DOHH2 (cell line): ENCODE measurements around the gene ODAD3.
"Not testable (repeated sequence)": the region's sequence is repeated elsewhere in the genome, so short reads cannot be mapped to it uniquely, and the experiment has no call there.

Experiments used
- H3F3A ChIP-seq: fragments of 200-600 bp; sonication (generic), shearing (Covaris generic); 2 replicates; pipeline ENCODE4 v1.6.0; 2016; ENCODE audit warnings: antibody characterized with exemption, mild to moderate bottlenecking; ENCODE audit not compliant: control insufficient read depth, insufficient read depth
- H3K27ac ChIP-seq: fragments of 200-600 bp; sonication (generic); 2 replicates; pipeline ENCODE4 v1.5.1; 2014; ENCODE audit warnings: low read depth, mild to moderate bottlenecking, low read length, moderate library complexity
- H3K27me3 ChIP-seq: fragments of 200-600 bp; sonication (generic); 2 replicates; pipeline ENCODE4 v1.6.1; 2014; ENCODE audit warnings: mild to moderate bottlenecking, low read length, mixed read lengths; ENCODE audit not compliant: control insufficient read depth
- H3K36me3 ChIP-seq: fragments of 200-600 bp; sonication (generic); 2 replicates; pipeline ENCODE4 v1.6.1; 2014; ENCODE audit warnings: mild to moderate bottlenecking, low read length, moderate library complexity, mixed read lengths; ENCODE audit not compliant: control insufficient read depth
- H3K4me1 ChIP-seq: fragments of 200-600 bp; sonication (generic); 2 replicates; pipeline ENCODE4 v1.6.1; 2014; ENCODE audit warnings: mild to moderate bottlenecking, low read length, mixed read lengths; ENCODE audit not compliant: control insufficient read depth
- H3K4me2 ChIP-seq: fragments of 200-600 bp; sonication (generic); 2 replicates; pipeline ENCODE4 v1.6.0; 2014; ENCODE audit warnings: mild to moderate bottlenecking, low read length, moderate library complexity
- H3K4me3 ChIP-seq: fragments of 200-600 bp; sonication (generic); 2 replicates; pipeline ENCODE4 v1.5.1; 2014; ENCODE audit warnings: mild to moderate bottlenecking, low read length, mixed read lengths
- H3K79me2 ChIP-seq: fragments of 200-600 bp; sonication (generic); 2 replicates; pipeline ENCODE4 v1.6.1; 2014; ENCODE audit warnings: mild to moderate bottlenecking, low read length, mixed read lengths; ENCODE audit not compliant: control insufficient read depth
- H3K9me2 ChIP-seq: fragments of 200-600 bp; sonication (generic); replicated peaks from 2 replicates; pipeline ENCODE4 v1.6.1; 2014; ENCODE audit warnings: mild to moderate bottlenecking, low read length, mixed read lengths; ENCODE audit not compliant: control insufficient read depth
- H3K9me3 ChIP-seq: fragments of 200-600 bp; sonication (generic); 2 replicates; pipeline ENCODE4 v1.6.1; 2014; ENCODE audit warnings: antibody characterized with exemption, low read length, mixed read lengths; ENCODE audit not compliant: control insufficient read depth, insufficient read depth
- H4K20me1 ChIP-seq: fragments of 200-600 bp; sonication (generic); 2 replicates; pipeline ENCODE4 v1.6.0; 2014; ENCODE audit warnings: low read depth, mild to moderate bottlenecking, antibody characterized with exemption, low read length, moderate library complexity; ENCODE audit not compliant: control insufficient read depth, insufficient read depth
- EZH2phosphoT487 ChIP-seq: fragments of 200-600 bp; sonication (generic); IDR thresholded peaks from 2 replicates; pipeline ENCODE4 v1.6.1; 2017; ENCODE audit warnings: borderline replicate concordance, mild to moderate bottlenecking, antibody characterized with exemption, low read length, moderate library complexity, mixed read lengths
- TF ChIP-seq, protein P1 (sequence below): fragments of 200-600 bp; sonication (generic); IDR thresholded peaks from one replicate; pipeline ENCODE4 v1.5.1; 2014; ENCODE audit warnings: antibody characterized with exemption, mild to moderate bottlenecking, low read depth, low read length; ENCODE audit not compliant: poor library complexity, severe bottlenecking

Gene ODAD3

GRCh38 chr19:11479090-11479897, 44.4 kb upstream of the ODAD3 start:
- H3K36me3 ChIP-seq, result no peaks in the 10 kb centered on the region
- H3K27me3 ChIP-seq, result peaks cover 3% of the 10 kb centered on the region
- H3K27ac ChIP-seq, result no peak overlapping the region
- H4K20me1 ChIP-seq, result no peaks in the 10 kb centered on the region
- H3K9me3 ChIP-seq, result no peaks in the 10 kb centered on the region
- H3F3A ChIP-seq, result no peaks in the 10 kb centered on the region
- no peak overlapping the region for H3K4me3 ChIP-seq
- TF ChIP-seq, protein P1, sequence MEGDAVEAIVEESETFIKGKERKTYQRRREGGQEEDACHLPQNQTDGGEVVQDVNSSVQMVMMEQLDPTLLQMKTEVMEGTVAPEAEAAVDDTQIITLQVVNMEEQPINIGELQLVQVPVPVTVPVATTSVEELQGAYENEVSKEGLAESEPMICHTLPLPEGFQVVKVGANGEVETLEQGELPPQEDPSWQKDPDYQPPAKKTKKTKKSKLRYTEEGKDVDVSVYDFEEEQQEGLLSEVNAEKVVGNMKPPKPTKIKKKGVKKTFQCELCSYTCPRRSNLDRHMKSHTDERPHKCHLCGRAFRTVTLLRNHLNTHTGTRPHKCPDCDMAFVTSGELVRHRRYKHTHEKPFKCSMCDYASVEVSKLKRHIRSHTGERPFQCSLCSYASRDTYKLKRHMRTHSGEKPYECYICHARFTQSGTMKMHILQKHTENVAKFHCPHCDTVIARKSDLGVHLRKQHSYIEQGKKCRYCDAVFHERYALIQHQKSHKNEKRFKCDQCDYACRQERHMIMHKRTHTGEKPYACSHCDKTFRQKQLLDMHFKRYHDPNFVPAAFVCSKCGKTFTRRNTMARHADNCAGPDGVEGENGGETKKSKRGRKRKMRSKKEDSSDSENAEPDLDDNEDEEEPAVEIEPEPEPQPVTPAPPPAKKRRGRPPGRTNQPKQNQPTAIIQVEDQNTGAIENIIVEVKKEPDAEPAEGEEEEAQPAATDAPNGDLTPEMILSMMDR, result no peak
- no peak for TF ChIP-seq EZH2phosphoT487
- no peaks in the 10 kb centered on the region for H3K9me2 ChIP-seq
- H3K4me1 ChIP-seq, result peaks cover 19% of the 10 kb centered on the region
- H3K79me2 ChIP-seq, result no peaks in the 10 kb centered on the region
- no peak overlapping the region for H3K4me2 ChIP-seq

DNA sequence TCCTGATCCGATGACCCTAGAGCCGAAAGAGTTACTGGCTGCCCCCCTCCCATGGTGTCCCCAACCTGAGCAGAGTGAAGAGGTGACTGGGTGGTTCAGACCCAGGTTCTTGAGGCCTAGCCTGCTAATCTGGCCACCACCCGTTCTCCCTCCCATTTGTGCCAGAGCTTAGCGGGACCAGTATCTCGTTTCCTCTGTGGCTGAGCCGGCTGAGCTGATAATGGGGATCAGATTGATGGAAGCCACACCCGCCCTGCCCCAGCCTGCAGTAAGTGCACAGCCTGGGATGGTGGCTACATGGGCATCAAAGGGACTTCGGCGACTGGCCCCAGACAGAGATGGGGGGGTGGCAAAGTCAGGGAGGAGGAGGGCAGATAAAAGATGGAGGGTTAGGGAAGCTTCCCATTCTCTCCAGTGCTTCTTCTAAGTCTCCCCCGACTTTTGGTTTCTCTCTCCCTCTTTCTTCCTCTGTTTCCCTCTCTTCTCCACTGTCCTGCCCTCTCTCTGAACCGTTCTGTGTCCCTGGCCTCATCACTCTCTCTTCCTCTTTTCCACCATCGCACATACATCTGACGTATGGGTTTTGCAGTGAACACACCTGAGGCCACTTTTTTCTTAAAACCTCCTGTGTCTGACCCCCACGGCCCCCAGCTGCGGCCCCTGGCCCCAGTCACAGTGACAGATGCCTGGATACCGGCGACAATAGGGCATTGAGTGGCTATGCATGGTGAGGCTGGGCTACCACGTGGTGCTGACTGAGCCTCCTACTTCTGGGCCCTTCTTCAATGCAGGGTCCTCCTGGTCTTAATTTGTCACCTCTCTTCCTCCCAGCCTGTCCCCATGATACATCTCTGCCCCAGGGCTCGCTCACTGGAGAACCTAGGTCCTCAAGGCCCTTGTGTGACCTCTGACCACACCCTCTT, 43.5 kb upstream of the ODAD3 start:
- Histone ChIP-seq H4K20me1 (no peaks in the 10 kb centered on the region), H3K27me3 (peaks cover 6% of the 10 kb centered on the region), H3F3A (peaks cover 4% of the 10 kb centered on the region; the same call in 1 of the 2 replicates), H3K4me2 (no peak overlapping the region), H3K9me3 (no peaks in the 10 kb centered on the region), H3K27ac (no peak overlapping the region), H3K79me2 (no peaks in the 10 kb centered on the region), H3K4me3 (no peak overlapping the region), H3K36me3 (no peaks in the 10 kb centered on the region), H3K4me1 (peaks cover 19% of the 10 kb centered on the region), H3K9me2 (no peaks in the 10 kb centered on the region)
- TF ChIP-seq, protein P1, result no peak
- no peak for TF ChIP-seq EZH2phosphoT487

- no peak overlapping the region for H3K4me3 ChIP-seq
- no peaks in the 10 kb centered on the region for H3K9me3 ChIP-seq
- peaks cover 5% of the 10 kb centered on the region; the same call in 1 of the 2 replicates for H3K4me1 ChIP-seq
- no peaks in the 10 kb centered on the region for H3K36me3 ChIP-seq
- H4K20me1 ChIP-seq, result no peaks in the 10 kb centered on the region
- no peak overlapping the region for H3K4me2 ChIP-seq
- peaks cover 10% of the 10 kb centered on the region for H3K27me3 ChIP-seq
- H3K9me2 ChIP-seq, result no peaks in the 10 kb centered on the region
- TF ChIP-seq, protein P1, result no peak
- H3K27ac ChIP-seq, result no peak overlapping the region
- H3K79me2 ChIP-seq, result no peaks in the 10 kb centered on the region
- H3F3A ChIP-seq, result peaks cover 4% of the 10 kb centered on the region; the same call in 1 of the 2 replicates
Measured at GRCh38 chr19:11475861-11476260, 40.9 kb upstream of the ODAD3 start.

- H3K79me2 ChIP-seq, H3K27ac ChIP-seq, H3K36me3 ChIP-seq, H3K4me2 ChIP-seq, H3K4me3 ChIP-seq, H3F3A ChIP-seq, H3K9me3 ChIP-seq, H3K9me2 ChIP-seq, H3K4me1 ChIP-seq, H4K20me1 ChIP-seq: not testable (repeated sequence)
- peaks cover 10% of the 10 kb centered on the region for H3K27me3 ChIP-seq
Measured at GRCh38 chr19:11475343-11475742, 40.4 kb upstream of the ODAD3 start.
